Measurements from ENCODE around the gene TUB.

Gene TUB

DNA sequence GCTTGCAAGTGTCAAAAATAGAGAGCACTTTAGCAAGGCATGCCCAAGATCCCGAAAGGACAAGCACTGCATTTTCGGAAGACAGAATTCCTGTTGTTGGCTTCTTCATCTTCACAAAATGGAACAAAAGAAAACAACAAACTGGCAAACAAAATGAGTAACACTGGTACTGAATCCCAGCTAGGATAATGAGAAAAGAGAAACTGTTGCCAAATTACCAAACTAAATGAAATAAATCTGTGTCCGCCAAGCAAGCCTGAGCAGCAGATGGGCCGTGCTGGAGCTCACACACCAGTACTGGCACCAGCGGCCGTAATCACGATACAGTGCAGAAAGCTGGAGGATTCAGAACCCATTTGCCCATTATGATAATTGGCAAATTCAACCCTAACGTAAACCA lies 30.6 kb downstream of the TUB start:
- DNase-seq = no peak

DNA sequence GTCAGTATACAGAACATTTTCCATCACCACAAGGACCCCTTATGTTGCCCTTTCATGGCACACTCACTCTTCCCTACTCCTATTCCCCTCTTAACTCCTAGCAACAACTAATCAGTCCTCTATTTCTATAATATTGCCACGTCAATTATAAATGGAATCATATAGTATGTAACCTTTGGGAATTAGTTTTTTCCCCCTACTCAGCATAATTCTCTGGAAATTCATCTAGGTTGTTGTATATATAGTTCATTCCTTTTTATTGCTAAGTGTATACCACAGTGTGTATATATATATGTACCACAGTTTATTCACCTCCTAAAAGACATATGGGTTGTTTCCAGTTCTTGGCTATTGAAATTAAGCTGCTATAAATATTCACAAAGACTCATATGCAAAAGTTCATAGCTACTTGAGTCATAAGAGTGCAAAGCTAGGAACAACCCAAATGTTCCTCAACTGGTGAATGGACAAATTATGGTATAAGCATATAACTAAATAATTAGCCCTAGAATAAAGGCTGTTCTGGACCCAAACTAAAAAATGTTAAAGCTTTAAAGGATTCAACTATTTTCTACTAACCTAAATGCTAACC lies 41.3 kb downstream of the TUB start:
- no peak for DNase-seq

DNA sequence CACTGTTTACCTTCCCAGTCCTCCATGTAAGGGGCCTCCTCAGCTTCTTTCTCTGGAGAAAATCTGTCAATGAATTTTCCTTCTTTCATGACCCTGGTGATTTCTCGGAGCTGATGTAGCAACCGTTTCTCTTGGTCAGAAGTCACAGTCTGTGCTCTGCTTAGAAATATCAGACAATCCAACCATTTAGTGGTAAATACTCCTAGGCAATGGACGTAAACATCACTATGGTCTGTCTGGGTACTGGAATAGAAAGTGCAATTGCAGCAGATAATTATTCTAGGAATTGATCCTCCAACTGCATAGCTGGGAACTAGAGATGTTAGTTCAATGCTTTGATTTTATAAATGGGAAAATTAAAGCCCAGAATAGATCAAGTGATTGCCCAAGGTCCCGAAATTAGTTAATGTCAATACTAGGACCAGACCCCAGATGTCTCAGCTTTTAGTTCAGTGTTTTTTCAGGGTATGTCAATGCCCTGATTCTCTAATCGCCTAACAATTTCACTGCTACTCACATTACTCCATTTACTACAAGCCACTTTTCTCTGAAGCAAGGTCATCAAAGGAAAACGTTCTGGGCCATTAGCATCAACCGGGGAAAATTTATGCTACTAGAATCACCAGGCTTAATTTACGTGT lies 45.8 kb downstream of the TUB start:
- no peak for DNase-seq

DNA sequence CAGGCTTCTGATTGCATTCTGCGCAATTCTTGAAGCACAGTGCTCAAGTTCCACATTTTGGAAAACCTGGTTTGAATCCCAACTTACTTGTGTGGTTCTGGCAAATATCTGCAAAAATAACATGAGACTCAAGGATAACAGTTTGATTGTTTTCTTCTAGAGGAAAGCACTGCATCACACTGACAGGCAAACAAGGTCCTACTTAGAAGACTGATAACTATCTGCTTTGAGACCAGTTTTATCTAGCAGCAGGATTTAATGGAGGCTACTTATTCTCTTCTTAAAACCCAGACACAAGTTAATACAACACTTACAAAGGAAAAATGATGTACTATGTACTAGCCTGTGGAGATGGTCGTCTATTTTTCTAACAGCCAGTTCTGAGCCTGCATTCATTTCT lies 46.4 kb downstream of the TUB start:
- no peak for DNase-seq

DNA sequence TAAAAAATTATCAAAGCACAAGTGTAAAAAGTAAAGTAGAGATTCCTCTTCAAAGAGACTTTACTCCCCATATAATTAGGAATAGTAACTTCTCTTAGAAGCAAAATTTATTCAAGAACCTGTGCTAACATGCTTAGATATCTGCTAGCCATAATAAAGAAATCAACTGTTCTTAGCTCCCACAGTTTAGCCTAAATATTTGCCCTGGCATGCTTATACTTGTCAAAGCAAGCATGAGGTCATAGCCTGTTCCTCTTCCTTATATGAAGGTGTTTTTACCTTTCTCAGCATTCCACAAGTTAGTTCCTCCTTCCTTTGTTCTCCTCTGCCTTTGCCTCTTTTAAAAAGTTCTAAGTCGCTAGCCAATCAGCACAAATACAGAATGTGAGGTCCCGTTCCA lies 57.5 kb downstream of the TUB start:
- DNase-seq = no peak

DNA sequence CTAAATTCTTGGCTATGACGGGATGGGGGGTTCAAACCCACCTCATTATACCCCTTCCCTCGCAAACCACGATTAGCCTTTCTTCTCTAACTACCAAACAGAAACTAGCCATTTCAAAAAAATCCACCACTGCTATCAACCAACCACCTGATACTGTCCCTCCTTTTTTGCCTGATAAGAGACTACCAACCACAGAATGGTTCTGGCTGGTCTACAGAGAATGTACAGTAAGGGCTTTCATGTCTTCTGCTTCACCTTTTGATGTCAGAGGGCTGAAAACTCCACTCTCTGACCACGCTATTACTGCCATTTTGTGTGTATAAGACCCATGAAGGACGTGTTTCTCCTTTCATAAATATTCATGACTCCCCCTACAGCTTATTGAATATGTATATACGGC lies 68.7 kb downstream of the TUB start:
- no peak for DNase-seq
